Mucosa of descending colon (tissue), 3 donors: Measurements from ENCODE around the gene EPX. TPM values are rescaled to one million over a fixed set of nuclear protein-coding genes. Genes with fewer than 3 reads are reported as not detected.

ENCODE experiments used
- ATAC-seq: fragments of 200-7000 bp; cut with Tn5 transposase; one replicate; pipeline ENCODE4 v1.9.1; 2020; ENCODE audit warnings: mild to moderate bottlenecking, moderate library complexity
- DNase-seq, 3 donors: peaks; one replicate each; pipeline ENCODE4 v3.0.0-alpha.2; 2020
- H3K36me3 ChIP-seq: fragments of 200-600 bp; one replicate; pipeline ENCODE4 v1.8.0; 2021; ENCODE audit warnings: low read depth, mild to moderate bottlenecking
- H3K4me1 ChIP-seq: fragments of 200-600 bp; one replicate; pipeline ENCODE4 v1.8.0; 2021; ENCODE audit warnings: low read depth, mild to moderate bottlenecking
- H3K4me3 ChIP-seq: fragments of 200-600 bp; one replicate; pipeline ENCODE4 v1.8.0; 2021; ENCODE audit warnings: mild to moderate bottlenecking
- H3K9me3 ChIP-seq: fragments of 200-600 bp; one replicate; pipeline ENCODE4 v1.8.0; 2021; ENCODE audit warnings: mild to moderate bottlenecking
- intact Hi-C, 2 donors: fragments of 100-400 bp; cut with DNase I in 1 of 2; cut with micrococcal nuclease in 1 of 2; formaldehyde crosslinking; loops; one replicate each; pipeline versions ENCODE4 v1.11.0 to v1.11.1; 2022; cut with DNase I, micrococcal nuclease
- total RNA-seq, 3 donors: library from RNA; stranded (reverse); fragmentation: NEBNext Ultra II Directional in 2 of 3; extraction: Animal tissue kit (Norgen Biotek cat#: 25700) in 2 of 3; gene quantifications; one replicate each; pipeline versions ENCODE4 v1.2.1 to v1.2.4, GENCODE V29; 2021 to 2023
- TF ChIP-seq, protein P1 (sequence below): fragments of 200-600 bp; IDR thresholded peaks from one replicate; pipeline ENCODE4 v1.8.0; 2022; ENCODE audit warnings: antibody characterized with exemption, mild to moderate bottlenecking
- donor health status: DM: no; HTN: no; CAD: no; lungs with moderate emphysema.
- donor health status: DM: no; HTN: no; CAD: no.
- donor health status: DM: no; HTN: yes; CAD: no.

The EPX gene
- total RNA-seq, 3 donors from 2014 or later: not detected

DNA sequence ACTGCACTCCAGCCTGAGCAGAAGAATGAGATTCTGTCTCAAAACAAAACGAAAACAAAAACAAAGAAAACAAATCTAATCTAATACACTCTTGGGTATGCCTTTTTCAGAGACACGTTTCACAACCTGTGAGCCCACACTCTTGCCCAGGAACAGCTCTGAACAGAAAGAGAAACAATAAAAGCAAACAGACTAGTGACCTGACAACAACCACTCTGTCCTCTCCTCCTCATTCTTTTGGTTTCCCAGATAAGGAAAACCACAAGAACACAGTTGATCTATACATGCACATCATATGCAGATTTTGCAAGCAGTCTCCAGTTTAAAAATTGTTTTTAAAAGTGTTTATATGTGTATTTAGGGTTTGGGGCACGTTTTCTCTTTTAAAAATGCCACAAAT, 25.2 kb downstream of the EPX start:
- Histone ChIP-seq H3K4me3 (no peak overlapping the region), H3K36me3 (no peaks in the 10 kb centered on the region), H3K9me3 (no peaks in the 10 kb centered on the region), H3K4me1 (peaks cover 5% of the 10 kb centered on the region)
- no peak for DNase-seq
- TF ChIP-seq, protein P1, sequence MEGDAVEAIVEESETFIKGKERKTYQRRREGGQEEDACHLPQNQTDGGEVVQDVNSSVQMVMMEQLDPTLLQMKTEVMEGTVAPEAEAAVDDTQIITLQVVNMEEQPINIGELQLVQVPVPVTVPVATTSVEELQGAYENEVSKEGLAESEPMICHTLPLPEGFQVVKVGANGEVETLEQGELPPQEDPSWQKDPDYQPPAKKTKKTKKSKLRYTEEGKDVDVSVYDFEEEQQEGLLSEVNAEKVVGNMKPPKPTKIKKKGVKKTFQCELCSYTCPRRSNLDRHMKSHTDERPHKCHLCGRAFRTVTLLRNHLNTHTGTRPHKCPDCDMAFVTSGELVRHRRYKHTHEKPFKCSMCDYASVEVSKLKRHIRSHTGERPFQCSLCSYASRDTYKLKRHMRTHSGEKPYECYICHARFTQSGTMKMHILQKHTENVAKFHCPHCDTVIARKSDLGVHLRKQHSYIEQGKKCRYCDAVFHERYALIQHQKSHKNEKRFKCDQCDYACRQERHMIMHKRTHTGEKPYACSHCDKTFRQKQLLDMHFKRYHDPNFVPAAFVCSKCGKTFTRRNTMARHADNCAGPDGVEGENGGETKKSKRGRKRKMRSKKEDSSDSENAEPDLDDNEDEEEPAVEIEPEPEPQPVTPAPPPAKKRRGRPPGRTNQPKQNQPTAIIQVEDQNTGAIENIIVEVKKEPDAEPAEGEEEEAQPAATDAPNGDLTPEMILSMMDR: no peak
- ATAC-seq: no peak
- intact Hi-C loops: no loop called here

DNA sequence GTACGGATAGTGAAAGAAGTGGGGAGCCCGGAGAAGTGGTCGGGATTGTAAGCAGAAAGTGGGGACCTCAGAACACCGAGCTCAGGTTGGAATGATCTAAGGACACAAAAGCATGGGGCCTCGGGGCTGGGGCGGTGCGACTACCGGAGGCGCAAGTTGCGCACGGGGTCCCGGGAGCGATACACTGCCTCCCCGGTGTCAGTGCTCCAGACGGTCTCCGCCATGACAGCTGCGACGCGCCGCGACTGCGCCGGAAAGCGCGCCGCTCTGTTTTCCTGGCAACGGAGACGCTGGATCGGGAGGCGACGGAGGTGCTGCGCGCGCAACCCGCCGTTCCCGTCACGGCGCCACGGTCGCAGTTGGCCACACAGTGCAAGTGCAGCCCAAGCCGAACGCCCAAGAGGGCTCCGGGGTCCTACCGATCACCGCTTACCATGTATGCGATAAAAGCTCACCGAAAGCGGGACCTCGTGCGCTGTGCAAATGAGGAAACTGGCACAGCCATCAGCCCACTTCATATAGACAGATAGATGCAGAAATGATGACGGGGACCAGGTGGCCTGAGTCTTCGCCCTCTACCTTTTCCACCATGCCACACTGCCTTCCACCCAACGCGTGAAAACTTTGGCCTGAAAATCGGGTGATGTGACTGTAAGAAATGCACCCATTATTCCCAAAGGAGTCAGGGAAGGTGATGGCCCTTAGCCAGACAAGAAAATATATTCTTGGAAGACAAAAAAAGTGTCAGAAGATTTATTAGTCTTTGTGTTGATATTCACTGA, 26.7 kb downstream of the EPX start, which contains the start of gene MKS1:
TSS of gene MKS1 (minus strand) at position 249 of the 782 bp plus-strand sequence. CDS start at position 224, 25 bp downstream.
- Histone ChIP-seq H3K4me3 (peak within 1 kb of the TSS; percentile 47), H3K9me3 (no peaks in the 10 kb centered on the region), H3K4me1 (peaks cover 5% of the 10 kb centered on the region), H3K36me3 (no peaks in the 10 kb centered on the region)
- ATAC-seq (peak; percentile 99), DNase-seq (peak; percentile 96 to 98 (median 97))
- TF ChIP-seq, protein P1: peak; percentile 79
- intact Hi-C loops: no loop called here

DNA sequence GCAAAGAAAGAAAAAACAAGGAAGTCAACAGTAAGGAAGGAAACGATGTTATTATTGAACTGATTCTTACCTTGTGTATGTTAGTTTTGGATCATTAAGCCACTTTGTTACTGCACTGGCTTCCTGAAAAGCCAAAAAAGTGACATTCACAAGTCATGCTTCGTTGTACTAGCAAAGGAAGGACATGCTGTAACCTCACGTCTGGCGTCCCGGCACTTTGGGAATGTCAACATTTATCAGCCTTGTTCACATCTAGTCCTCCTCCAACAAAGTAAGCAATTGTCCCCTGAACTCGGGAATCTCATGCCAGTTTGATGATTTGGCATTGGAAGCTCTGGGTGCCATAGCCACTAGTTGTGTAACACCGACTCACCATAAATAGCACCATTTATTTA, 27.3 kb downstream of the EPX start:
- TF ChIP-seq, protein P1: no peak
- peaks cover 5% of the 10 kb centered on the region for H3K4me1 ChIP-seq
- intact Hi-C loops: no loop called here
- ATAC-seq (no peak), DNase-seq (peak in 1 of 3 donors; percentile 12)
- H3K9me3 ChIP-seq: no peaks in the 10 kb centered on the region
- H3K4me3 ChIP-seq: no peak overlapping the region
- H3K36me3 ChIP-seq: no peaks in the 10 kb centered on the region

DNA sequence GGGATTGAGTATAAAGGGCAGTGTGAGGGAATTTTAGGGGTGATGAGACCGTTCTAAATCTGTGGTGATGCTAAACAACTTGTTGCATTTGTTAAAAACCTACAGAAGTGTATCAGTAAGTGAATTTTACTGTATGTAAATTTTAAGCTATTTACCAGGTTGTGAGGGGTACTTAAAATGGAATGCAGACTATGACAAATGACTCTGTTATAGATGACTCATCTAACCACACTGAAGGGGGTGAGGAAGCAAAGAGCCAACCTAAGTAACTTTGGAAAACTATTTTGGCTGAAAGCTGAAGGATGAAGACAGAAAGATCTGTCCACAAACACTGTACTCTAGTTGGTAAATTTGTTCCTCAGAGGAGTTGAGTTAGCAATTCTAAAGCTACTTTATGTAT, 31.8 kb downstream of the EPX start:
- ATAC-seq: no peak
- intact Hi-C loops: no loop called here

DNA sequence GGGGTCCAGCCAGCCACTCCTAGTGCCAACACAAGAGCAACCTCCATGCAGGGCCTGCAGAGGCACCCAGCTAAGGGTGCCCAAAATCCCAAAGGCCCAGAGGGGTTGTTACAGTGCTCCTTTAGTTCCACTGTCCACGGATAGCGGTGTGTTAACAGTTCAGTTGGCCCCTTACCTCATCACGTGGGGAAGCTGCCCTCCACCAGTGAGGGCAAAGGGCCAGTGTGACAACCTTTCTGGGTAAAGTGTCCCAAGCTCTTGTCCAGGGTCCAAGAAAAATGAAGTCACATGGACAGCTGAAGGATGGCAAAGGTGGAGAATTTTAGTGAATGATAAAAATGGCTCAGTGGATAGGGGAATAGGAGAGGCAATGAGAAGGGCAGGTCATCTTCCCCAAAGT, 35.2 kb downstream of the EPX start:
- Histone ChIP-seq H3K4me3 (no peak overlapping the region), H3K36me3 (no peaks in the 10 kb centered on the region), H3K4me1 (no peaks in the 10 kb centered on the region), H3K9me3 (no peaks in the 10 kb centered on the region)
- ATAC-seq (no peak), DNase-seq (no peak)
- intact Hi-C loops: no loop called here
- TF ChIP-seq, protein P1: no peak

More for the DNA sequence above, 31.8 kb downstream of the EPX start:
- Histone ChIP-seq H3K4me3 (no peak overlapping the region), H3K36me3 (no peaks in the 10 kb centered on the region), H3K4me1 (peaks cover 5% of the 10 kb centered on the region), H3K9me3 (no peaks in the 10 kb centered on the region)
- TF ChIP-seq, protein P1: no peak
- no peak for DNase-seq
